ENCODE measurements around the gene POLR3C.

POLR3C gene

GRCh38 chr1:145857170-145857569, 33.2 kb downstream of the POLR3C start:
- H3K9ac ChIP-seq (ENCODE audit: low read depth, low read length), result no peak overlapping the region
- TF ChIP-seq CTCF (IDR thresholded peaks at IDR 0.05; ENCODE audit: borderline replicate concordance, extremely low read depth, low read length, poor library complexity, severe bottlenecking), result no peak
- TF ChIP-seq EZH2 (IDR thresholded peaks at IDR 0.05; ENCODE audit: borderline replicate concordance, low read depth, low read length, severe bottlenecking), result no peak
- ATAC-seq (ENCODE audit: insufficient read depth, low read depth) (no peak), DNase-seq (no peak)
- no peak overlapping the region for H2AFZ ChIP-seq (ENCODE audit: low read depth, low read length)
- H3K4me3 ChIP-seq (ENCODE audit: low read depth in 1 of 2, low read length in 2 of 2), result no peak overlapping the region
- peak overlapping the region; percentile 79; the same call in 1 of the 2 replicates for H3K4me2 ChIP-seq (ENCODE audit: insufficient read depth, low read length)
- peaks cover 7% of the 10 kb centered on the region for H3K79me2 ChIP-seq (ENCODE audit: insufficient read depth, low read length)
- peaks cover 18% of the 10 kb centered on the region for H3K4me1 ChIP-seq (ENCODE audit: insufficient read depth, low read length)
- no peaks in the 10 kb centered on the region for H3K27me3 ChIP-seq (ENCODE audit: insufficient read depth, low read length, poor library complexity)
- no peak overlapping the region for H3K27ac ChIP-seq (ENCODE audit: low read length)
- peaks cover 38% of the 10 kb centered on the region for H3K36me3 ChIP-seq (ENCODE audit: insufficient read depth, low read length)
- H3K9me3 ChIP-seq (ENCODE audit: insufficient read depth, low read length, severe bottlenecking), result no peaks in the 10 kb centered on the region
- H4K20me1 ChIP-seq (ENCODE audit: insufficient read depth, low read length), result no peaks in the 10 kb centered on the region; the same call in 1 of the 2 replicates

GRCh38 chr1:145858238-145858900, 34.4 kb downstream of the POLR3C start:
- Histone ChIP-seq H3K4me2 (ENCODE audit: insufficient read depth, low read length) (peak overlapping the region; percentile 79), H2AFZ (ENCODE audit: low read depth, low read length) (peak overlapping the region; percentile 84), H3K27ac (ENCODE audit: low read length) (peak overlapping the region; percentile 70), H3K27me3 (ENCODE audit: insufficient read depth, low read length, poor library complexity) (peaks cover 2% of the 10 kb centered on the region), H3K79me2 (ENCODE audit: insufficient read depth, low read length) (peaks cover 7% of the 10 kb centered on the region), H3K4me1 (ENCODE audit: insufficient read depth, low read length) (peaks cover 18% of the 10 kb centered on the region), H4K20me1 (ENCODE audit: insufficient read depth, low read length) (no peaks in the 10 kb centered on the region; the same call in 1 of the 2 replicates), H3K9me3 (ENCODE audit: insufficient read depth, low read length, severe bottlenecking) (no peaks in the 10 kb centered on the region), H3K4me3 (ENCODE audit: low read depth in 1 of 2, low read length in 2 of 2) (peak overlapping the region; percentile 31 to 70; a peak in 3 of 4 replicates), H3K36me3 (ENCODE audit: insufficient read depth, low read length) (peaks cover 32% of the 10 kb centered on the region), H3K9ac (ENCODE audit: low read depth, low read length) (peak overlapping the region; percentile 62)
- ATAC-seq (ENCODE audit: insufficient read depth, low read depth) (peak; percentile 65), DNase-seq (peak; percentile 86)
- TF ChIP-seq CTCF (IDR thresholded peaks at IDR 0.05; ENCODE audit: borderline replicate concordance, extremely low read depth, low read length, poor library complexity, severe bottlenecking) (no peak), EZH2 (IDR thresholded peaks at IDR 0.05; ENCODE audit: borderline replicate concordance, low read depth, low read length, severe bottlenecking) (no peak)

- DNase-seq (peak; percentile 87), ATAC-seq (ENCODE audit: insufficient read depth, low read depth) (peak; percentile 87)
- TF ChIP-seq CTCF (IDR thresholded peaks at IDR 0.05; ENCODE audit: borderline replicate concordance, extremely low read depth, low read length, poor library complexity, severe bottlenecking), result no peak
- TF ChIP-seq EZH2 (IDR thresholded peaks at IDR 0.05; ENCODE audit: borderline replicate concordance, low read depth, low read length, severe bottlenecking), result no peak
- peak within 1 kb of the TSS; percentile 84 for H2AFZ ChIP-seq (ENCODE audit: low read depth, low read length)
- H3K27ac ChIP-seq (ENCODE audit: low read length), result peak within 1 kb of the TSS; percentile 70
- H3K36me3 ChIP-seq (ENCODE audit: insufficient read depth, low read length), result peaks cover 25% of the 10 kb centered on the region
- H3K79me2 ChIP-seq (ENCODE audit: insufficient read depth, low read length), result peaks cover 7% of the 10 kb centered on the region
- peaks cover 18% of the 10 kb centered on the region for H3K4me1 ChIP-seq (ENCODE audit: insufficient read depth, low read length)
- H3K27me3 ChIP-seq (ENCODE audit: insufficient read depth, low read length, poor library complexity), result peaks cover 8% of the 10 kb centered on the region
- H4K20me1 ChIP-seq (ENCODE audit: insufficient read depth, low read length), result no peaks in the 10 kb centered on the region; the same call in 1 of the 2 replicates
- H3K4me2 ChIP-seq (ENCODE audit: insufficient read depth, low read length), result peak within 1 kb of the TSS; percentile 79
- H3K9me3 ChIP-seq (ENCODE audit: insufficient read depth, low read length, severe bottlenecking), result no peaks in the 10 kb centered on the region
- H3K4me3 ChIP-seq (ENCODE audit: low read depth in 1 of 2, low read length in 2 of 2), result peak within 1 kb of the TSS; percentile 31 to 70; a peak in 3 of 4 replicates
- peak within 1 kb of the TSS; percentile 62 for H3K9ac ChIP-seq (ENCODE audit: low read depth, low read length)
Measured at GRCh38 chr1:145858901-145859490, 35.0 kb downstream of the POLR3C start, which contains the start of gene PIAS3. TSS of gene PIAS3 (minus strand) at chr1:145859081. CDS start at chr1:145858990, 91 bp downstream.

All from DND-41 (cell line).